HG03439 (cell line): ENCODE results near the gene PCSK6.

Experiments used
- ATAC-seq: cut with Tn5 transposase; IDR thresholded peaks from one replicate; pipeline ENCODE4 v1.9.1; 2021; ENCODE audit warnings: mild to moderate bottlenecking, moderate library complexity; ENCODE audit not compliant: unreplicated experiment

The PCSK6 gene

DNA sequence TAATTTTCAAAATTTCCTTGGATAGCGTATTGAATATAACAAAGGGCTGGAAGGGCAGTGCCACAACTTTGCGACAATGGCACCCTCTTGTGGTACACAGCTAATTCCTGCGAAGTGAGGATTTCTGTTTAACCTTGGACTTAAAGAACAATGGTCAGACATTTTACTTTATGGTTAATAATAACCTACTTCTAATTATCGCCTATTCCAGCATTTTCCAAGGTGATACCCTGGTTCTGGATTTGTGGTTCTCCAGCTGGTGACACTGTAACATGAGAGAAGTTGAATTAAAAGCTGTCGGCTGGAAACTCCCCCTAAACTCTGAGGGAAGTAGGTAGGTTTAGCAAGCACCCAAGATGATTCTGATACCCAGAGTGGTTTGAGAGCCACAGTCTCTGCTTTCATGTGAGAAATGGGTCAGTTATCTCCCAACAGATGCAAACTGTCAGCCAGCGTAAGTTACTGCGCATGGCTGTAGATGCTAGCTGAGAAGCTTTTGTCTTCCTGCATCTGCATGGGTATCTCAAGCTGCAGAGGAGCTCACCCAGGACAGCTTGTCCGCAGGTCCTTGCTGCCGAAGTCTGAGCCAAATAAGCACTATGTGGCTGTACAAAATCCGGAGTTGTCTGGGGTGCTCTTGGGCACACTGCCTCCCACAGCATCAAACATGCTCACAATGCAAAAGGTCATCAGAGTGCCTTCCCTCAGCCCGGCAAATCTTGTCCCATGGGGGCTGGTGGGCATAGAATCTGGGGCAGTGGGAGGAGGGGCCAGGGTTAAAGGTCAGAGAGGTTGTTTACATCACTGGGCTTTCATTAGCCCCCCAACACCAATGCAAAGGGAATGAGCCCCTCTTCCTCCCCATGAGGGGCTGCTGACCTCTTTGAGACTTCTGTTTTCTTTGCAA, 231.0 kb downstream of the PCSK6 start:
- ATAC-seq: peak; percentile 48

DNA sequence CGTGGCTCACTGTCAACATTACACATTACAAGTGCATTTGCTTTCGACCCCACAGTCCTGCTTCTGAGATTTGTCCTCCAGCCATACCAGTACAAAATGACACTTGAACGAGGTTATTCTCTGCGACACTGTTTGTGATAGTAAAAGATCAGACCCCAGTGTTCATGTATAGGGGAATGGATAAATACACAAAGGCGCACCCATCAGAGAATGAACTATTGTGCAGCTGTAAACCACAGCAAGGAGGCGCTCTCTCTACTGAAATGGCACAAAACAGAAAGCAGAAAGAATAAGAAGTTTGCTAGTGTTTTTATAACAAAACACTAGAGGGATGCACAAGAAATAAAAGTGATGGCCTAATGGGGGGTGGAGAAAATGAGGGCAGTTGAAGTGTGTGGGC, 232.8 kb downstream of the PCSK6 start:
- ATAC-seq: no peak

DNA sequence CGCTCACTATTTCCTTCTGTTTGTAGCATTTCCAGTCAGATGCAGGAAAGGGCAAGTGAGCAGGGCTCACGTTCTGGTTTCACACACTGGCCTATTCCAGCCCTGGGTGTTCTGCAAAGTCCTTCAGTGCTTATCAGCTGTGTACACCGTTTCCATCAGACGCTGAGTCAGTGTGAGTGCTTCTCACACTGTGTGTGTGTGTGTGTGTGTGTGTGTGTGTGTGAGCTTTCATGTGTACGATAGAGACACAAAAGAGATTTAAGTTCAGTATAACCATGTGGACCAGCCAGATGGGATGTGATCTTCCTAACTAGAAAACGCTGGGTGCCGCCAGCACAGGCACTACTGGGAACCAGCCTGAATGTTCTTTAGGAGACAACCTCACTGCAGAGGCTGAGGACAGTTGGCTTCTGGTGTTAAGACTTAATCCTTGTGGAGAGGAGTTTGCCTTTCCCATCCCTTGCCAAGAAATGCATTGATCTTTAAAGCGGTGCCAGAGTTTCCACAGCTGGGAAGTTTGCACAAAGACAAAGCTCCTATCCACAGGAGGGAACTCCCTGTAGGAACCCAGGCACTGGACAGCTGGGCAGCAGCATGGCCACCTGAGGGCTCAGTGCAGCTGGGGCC, 233.8 kb downstream of the PCSK6 start:
- no peak for ATAC-seq

DNA sequence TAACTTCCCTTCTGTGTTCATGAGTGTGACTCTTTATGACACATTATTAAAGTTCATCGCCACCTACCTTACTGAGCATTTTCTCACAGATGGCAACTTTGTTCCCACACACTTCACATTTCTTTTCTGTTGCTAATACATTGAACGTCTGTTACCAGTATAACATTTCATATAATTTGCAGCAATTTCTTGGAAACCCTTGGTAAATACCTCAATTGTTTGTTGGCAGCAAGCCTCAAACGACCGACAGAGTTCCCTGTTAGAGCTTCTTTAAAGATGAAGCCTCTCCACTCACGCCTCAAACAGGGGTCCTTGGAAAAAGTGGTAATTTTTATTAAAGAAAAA, 234.5 kb downstream of the PCSK6 start:
- no peak for ATAC-seq

DNA sequence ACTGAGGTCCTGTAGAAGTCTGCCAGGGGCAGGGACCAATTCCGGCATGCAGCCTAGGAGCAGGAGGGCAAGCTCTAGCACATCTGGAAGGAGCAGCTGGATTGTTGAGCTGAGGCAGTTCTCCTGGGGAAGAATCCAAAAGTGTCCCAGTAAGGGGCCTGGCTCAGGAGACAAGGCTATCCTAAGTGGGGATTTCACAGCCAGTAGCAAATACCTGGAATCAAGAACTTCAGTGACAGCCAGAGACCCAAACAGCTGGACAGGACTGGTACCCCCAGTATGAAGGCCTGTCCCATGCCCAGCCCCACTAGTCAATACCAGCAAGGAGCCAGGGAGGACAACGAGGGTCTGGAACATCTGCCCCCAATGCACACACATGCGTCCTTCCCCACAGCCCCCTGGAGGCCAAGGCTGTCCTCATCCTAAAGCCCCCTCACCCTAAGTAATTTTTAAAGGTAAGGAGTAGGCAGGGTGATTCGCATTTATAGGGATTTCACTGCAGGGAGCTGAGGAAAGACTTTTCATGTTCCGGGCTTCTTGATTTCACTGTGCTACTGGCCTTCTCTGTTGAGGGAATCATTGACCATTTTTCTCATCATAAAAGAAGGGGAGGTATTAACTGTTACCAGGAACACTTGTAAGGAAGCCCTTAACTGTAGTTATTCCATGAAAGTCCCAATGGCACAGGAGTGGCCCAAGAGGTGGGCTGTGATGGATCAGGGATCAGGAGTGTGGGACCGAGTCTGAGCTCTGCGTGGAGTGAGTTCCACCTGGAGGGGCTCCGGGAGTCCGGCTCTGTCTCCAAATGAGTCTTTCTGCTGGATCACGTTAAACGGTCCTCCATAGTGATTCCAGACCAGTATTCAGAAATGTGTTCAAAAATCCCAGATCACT, 235.1 kb downstream of the PCSK6 start:
- no peak for ATAC-seq
